MCF 10A (cell line): ENCODE measurements around the gene ATG7. TPM values are rescaled to one million over a fixed set of nuclear protein-coding genes. Genes with fewer than 3 reads are reported as not detected.
A peak's percentile ranks its signal among the peaks of the same experiment; 100 is the strongest.

Experiments used
- BruUV-seq: library from RNA; stranded (reverse); fragments of 400-500 nt; replicated peaks from 2 replicates; lab custom pipeline; 2021; lab: Mats Ljungman, UMichigan
- CTCF ChIA-PET: fragments of 300-600 bp; sonication (Branson Sonifier 250); formaldehyde crosslinking; extraction: SDS; loops from one replicate; lab custom pipeline; 2021; ENCODE audit warnings: antibody characterized with exemption, inconsistent platforms; lab: Yijun Ruan, JAX
- POLR2A ChIA-PET: fragments of 300-600, 350-650 bp; sonication (Branson Sonifier 250); formaldehyde crosslinking; extraction: SDS; loops from one replicate; lab custom pipeline; 2020; ENCODE audit warnings: antibody characterized with exemption, inconsistent platforms; lab: Yijun Ruan, JAX
- DNase-seq: peaks from one replicate; pipeline ENCODE4 v3.0.0-alpha.2; 2018; ENCODE audit not compliant: unreplicated experiment
- H3K27ac Mint-ChIP-seq: one replicate; pipeline ENCODE4 v1.8.0; 2022; ENCODE audit warnings: mild to moderate bottlenecking, low read depth, mixed read lengths; ENCODE audit not compliant: unreplicated experiment
- H3K27me3 Mint-ChIP-seq: one replicate; pipeline ENCODE4 v1.8.0; 2022; ENCODE audit warnings: mixed read lengths; ENCODE audit not compliant: insufficient read depth, unreplicated experiment
- H3K36me3 Mint-ChIP-seq: one replicate; pipeline ENCODE4 v1.8.0; 2022; ENCODE audit warnings: mild to moderate bottlenecking, moderate library complexity, mixed read lengths; ENCODE audit not compliant: insufficient read depth, unreplicated experiment
- H3K4me1 Mint-ChIP-seq: one replicate; pipeline ENCODE4 v1.8.0; 2022; ENCODE audit warnings: mixed read lengths; ENCODE audit not compliant: insufficient read depth, unreplicated experiment
- H3K4me3 Mint-ChIP-seq: one replicate; pipeline ENCODE4 v1.8.0; 2022; ENCODE audit warnings: mild to moderate bottlenecking, moderate library complexity, mixed read lengths; ENCODE audit not compliant: unreplicated experiment
- H3K9me3 Mint-ChIP-seq: one replicate; pipeline ENCODE4 v1.8.0; 2022; ENCODE audit warnings: mixed read lengths; ENCODE audit not compliant: unreplicated experiment
- intact Hi-C: fragments of 100-400 bp; cut with micrococcal nuclease; formaldehyde crosslinking; loops from 2 replicates; pipeline ENCODE4 v1.14.1; 2022
- total RNA-seq: library from RNA; stranded (reverse); gene quantifications from 2 replicates; pipeline ENCODE4 v1.2.3, GENCODE V29; 2022
- TF ChIP-seq, protein P1 (sequence below): fragments of 200-600 bp; IDR thresholded peaks from one replicate; pipeline ENCODE4 v1.8.0; 2022; ENCODE audit warnings: antibody characterized with exemption, mild to moderate bottlenecking; ENCODE audit not compliant: unreplicated experiment

The ATG7 gene
- total RNA-seq, 1 experiment from 2014 or later: 54.0 TPM

DNA sequence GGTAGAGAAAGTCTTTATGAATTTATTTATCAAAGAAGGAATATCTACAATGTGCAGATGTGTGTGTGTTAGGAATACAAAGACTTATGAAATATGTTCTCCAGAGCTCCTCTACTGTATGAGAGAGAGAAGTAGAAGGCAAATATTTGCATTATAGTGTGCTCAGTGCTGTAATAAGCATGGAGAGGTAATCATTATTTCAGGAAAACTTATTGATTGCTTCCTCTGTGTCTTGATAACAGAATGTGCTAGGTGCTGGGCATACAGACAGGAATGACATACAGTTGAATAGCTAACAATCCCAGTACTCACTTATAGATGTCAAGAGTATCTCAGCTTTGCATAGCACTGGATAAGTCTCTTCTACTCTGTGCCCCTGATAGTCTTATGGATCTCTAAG lies 30.2 kb downstream of the ATG7 start:
- Mint-ChIP-seq H3K4me3 (no peak overlapping the region), H3K36me3 (peaks cover 65% of the 10 kb centered on the region), H3K27me3 (no peaks in the 10 kb centered on the region), H3K27ac (no peak overlapping the region), H3K9me3 (no peaks in the 10 kb centered on the region), H3K4me1 (peaks cover 8% of the 10 kb centered on the region)
- ChIA-PET POLR2A (interaction anchor here (0.6 kb wide), 1 partner anchor 230 kb away, joined by 4 read pairs; no protein-coding TSS in a partner anchor), CTCF (interaction anchor here (2.6 kb wide), 1 partner anchor 33 kb away, joined by 11 read pairs; no protein-coding TSS in a partner anchor)
- intact Hi-C loops: no loop called here
- no TSS peak for BruUV-seq
- TF ChIP-seq, protein P1, sequence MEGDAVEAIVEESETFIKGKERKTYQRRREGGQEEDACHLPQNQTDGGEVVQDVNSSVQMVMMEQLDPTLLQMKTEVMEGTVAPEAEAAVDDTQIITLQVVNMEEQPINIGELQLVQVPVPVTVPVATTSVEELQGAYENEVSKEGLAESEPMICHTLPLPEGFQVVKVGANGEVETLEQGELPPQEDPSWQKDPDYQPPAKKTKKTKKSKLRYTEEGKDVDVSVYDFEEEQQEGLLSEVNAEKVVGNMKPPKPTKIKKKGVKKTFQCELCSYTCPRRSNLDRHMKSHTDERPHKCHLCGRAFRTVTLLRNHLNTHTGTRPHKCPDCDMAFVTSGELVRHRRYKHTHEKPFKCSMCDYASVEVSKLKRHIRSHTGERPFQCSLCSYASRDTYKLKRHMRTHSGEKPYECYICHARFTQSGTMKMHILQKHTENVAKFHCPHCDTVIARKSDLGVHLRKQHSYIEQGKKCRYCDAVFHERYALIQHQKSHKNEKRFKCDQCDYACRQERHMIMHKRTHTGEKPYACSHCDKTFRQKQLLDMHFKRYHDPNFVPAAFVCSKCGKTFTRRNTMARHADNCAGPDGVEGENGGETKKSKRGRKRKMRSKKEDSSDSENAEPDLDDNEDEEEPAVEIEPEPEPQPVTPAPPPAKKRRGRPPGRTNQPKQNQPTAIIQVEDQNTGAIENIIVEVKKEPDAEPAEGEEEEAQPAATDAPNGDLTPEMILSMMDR: no peak
- DNase-seq: no peak

DNA sequence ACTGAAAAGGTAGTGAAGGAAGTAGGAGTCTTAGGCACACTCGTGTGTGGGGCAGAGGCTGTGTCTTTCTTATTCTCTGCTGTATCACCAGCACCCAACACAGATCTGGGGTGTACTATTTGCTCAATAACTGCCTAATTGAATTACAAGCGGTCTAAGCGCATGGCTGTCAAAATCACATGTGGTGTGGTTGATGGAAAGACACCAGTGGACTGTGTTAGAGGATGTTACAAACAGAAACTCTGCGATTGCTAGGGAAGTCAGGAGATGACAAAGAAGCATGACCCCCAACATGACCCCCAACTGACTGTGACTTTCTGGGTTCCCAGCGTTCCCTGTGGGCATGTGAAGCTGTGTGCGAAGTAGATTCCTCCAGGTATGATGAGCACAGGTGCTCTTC lies 32.0 kb downstream of the ATG7 start:
- POLR2A ChIA-PET: no interaction called here
- Mint-ChIP-seq H3K27ac (no peak overlapping the region), H3K27me3 (no peaks in the 10 kb centered on the region), H3K9me3 (no peaks in the 10 kb centered on the region), H3K36me3 (peaks cover 69% of the 10 kb centered on the region), H3K4me1 (peaks cover 8% of the 10 kb centered on the region), H3K4me3 (no peak overlapping the region)
- intact Hi-C loops: no loop called here
- CTCF ChIA-PET: no interaction called here
- TF ChIP-seq, protein P1: no peak
- BruUV-seq: no TSS peak
- DNase-seq: no peak

DNA sequence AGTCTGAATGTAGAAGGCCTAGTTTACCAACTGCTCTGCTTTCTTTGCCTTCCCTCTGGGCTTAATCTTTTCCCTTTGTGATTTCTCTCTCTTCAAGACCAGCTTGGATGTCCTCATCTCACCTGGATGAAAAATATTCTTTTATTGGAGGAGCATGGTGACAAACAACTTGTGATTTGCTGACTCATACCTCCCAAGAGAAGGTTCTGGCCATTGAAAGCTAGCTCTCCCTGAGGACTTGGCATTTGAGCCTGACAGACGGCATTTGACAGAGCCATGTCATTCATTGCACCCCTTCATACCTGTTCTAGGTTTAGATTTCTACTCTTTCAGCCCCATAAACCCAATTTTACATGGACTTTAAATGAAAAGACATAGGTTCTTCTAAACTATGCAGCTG lies 33.3 kb downstream of the ATG7 start:
- BruUV-seq: no TSS peak
- peaks cover 66% of the 10 kb centered on the region for H3K36me3 Mint-ChIP-seq
- no peaks in the 10 kb centered on the region for H3K27me3 Mint-ChIP-seq
- H3K27ac Mint-ChIP-seq: peak overlapping the region; percentile 69
- intact Hi-C loops: no loop called here
- H3K4me1 Mint-ChIP-seq: peaks cover 8% of the 10 kb centered on the region
- no peak for DNase-seq
- CTCF ChIA-PET: interaction anchor here (0.8 kb wide), 1 partner anchor 29 kb away, joined by 3 read pairs; no protein-coding TSS in a partner anchor
- no peaks in the 10 kb centered on the region for H3K9me3 Mint-ChIP-seq
- POLR2A ChIA-PET: interaction anchor here (0.6 to 1.7 kb wide), 3 partner anchors 16 to 1013 kb away, joined by 3 to 5 read pairs (median 3); partner anchors contain the start of gene GHRL
- TF ChIP-seq, protein P1: no peak
- H3K4me3 Mint-ChIP-seq: no peak overlapping the region

DNA sequence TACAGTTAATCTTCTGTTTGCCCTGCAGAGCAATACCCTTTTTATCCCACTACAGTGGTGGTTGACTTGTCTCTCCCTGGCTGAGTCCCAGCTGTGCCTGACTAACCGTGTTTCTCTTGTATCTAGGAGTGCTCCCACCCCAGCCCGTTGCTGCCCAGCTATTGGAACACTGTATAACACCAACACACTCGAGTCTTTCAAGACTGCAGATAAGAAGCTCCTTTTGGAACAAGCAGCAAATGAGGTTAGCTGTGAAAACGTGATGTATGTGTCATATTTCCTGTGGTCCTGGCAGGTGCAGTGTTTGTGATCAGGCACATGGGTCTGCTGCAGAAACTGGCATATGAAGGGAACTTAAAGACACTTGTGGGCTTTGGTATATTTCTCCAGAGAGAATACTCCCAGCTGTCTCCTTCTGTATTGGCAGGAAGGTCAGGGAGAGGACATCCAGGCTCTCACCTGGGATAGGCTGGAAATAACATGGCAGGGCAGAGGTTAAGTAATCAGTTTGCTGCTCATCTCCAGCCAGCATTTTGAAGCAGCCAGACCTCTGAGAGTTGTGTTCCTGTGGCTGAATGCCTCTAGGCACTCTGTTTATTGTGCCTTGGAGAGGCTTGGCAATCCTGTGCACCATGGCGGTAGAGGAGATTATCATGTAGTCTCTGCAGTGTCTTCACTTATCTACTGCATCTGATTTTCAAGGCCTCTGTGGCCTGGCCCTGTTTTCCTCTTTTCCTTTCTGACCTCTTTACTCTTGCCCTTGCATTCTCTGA lies 34.8 kb downstream of the ATG7 start:
- peak overlapping the region; percentile 53 for H3K27ac Mint-ChIP-seq
- TF ChIP-seq, protein P1: no peak
- H3K4me3 Mint-ChIP-seq: no peak overlapping the region
- intact Hi-C loops: no loop called here
- peaks cover 59% of the 10 kb centered on the region for H3K36me3 Mint-ChIP-seq
- POLR2A ChIA-PET: interaction anchor here (0.6 to 1.7 kb wide), 4 partner anchors 9 to 34 kb away, joined by 3 to 5 read pairs (median 4); no protein-coding TSS in a partner anchor
- no peaks in the 10 kb centered on the region for H3K9me3 Mint-ChIP-seq
- peaks cover 8% of the 10 kb centered on the region for H3K4me1 Mint-ChIP-seq
- CTCF ChIA-PET: interaction anchor here (0.6 to 2.2 kb wide), 2 partner anchors 228 to 247 kb away, joined by 3 to 6 read pairs; no protein-coding TSS in a partner anchor
- H3K27me3 Mint-ChIP-seq: no peaks in the 10 kb centered on the region
- BruUV-seq: no TSS peak
- no peak for DNase-seq
